Measurements from ENCODE around the gene TSPAN13.

TSPAN13 gene

GRCh38 chr7:16712916-16713315, 40.6 kb upstream of the TSPAN13 start:
- H3K4me1 ChIP-seq (ENCODE audit: insufficient read depth, poor library complexity, severe bottlenecking): no peaks in the 10 kb centered on the region
- no peak overlapping the region for H3K4me3 ChIP-seq (ENCODE audit: severe bottlenecking)
- TF ChIP-seq CTCF (IDR thresholded peaks at IDR 0.05; ENCODE audit: poor library complexity, severe bottlenecking): no peak
- DNase-seq (ENCODE audit: low spot score): no peak
- H3K27ac ChIP-seq (ENCODE audit: poor library complexity, severe bottlenecking): no peak overlapping the region
- no peaks in the 10 kb centered on the region for H3K9me3 ChIP-seq (ENCODE audit: severe bottlenecking)
- no peaks in the 10 kb centered on the region; the same call in 1 of the 2 replicates for H3K36me3 ChIP-seq (ENCODE audit: low read depth)
- H3K27me3 ChIP-seq (ENCODE audit: insufficient read depth, poor library complexity, severe bottlenecking): no peaks in the 10 kb centered on the region
- no peak for ATAC-seq (ENCODE audit: low read depth)

GRCh38 chr7:16715928-16716327, 37.6 kb upstream of the TSPAN13 start:
- Histone ChIP-seq H3K27ac (ENCODE audit: poor library complexity, severe bottlenecking) (no peak overlapping the region), H3K27me3 (ENCODE audit: insufficient read depth, poor library complexity, severe bottlenecking) (no peaks in the 10 kb centered on the region)

GRCh38 chr7:16718111-16718656, 35.4 kb upstream of the TSPAN13 start:
- no peaks in the 10 kb centered on the region for H3K9me3 ChIP-seq (ENCODE audit: severe bottlenecking)
- TF ChIP-seq CTCF (IDR thresholded peaks at IDR 0.05; ENCODE audit: poor library complexity, severe bottlenecking): no peak
- H3K27ac ChIP-seq (ENCODE audit: poor library complexity, severe bottlenecking): no peak overlapping the region
- no peaks in the 10 kb centered on the region for H3K4me1 ChIP-seq (ENCODE audit: insufficient read depth, poor library complexity, severe bottlenecking)
- no peak for DNase-seq (ENCODE audit: low spot score)
- H3K27me3 ChIP-seq (ENCODE audit: insufficient read depth, poor library complexity, severe bottlenecking): no peaks in the 10 kb centered on the region
- no peak for ATAC-seq (ENCODE audit: low read depth)
- H3K36me3 ChIP-seq (ENCODE audit: low read depth): no peaks in the 10 kb centered on the region
- no peak overlapping the region for H3K4me3 ChIP-seq (ENCODE audit: severe bottlenecking)

More at GRCh38 chr7:16715928-16716327, 37.6 kb upstream of the TSPAN13 start:
- H3K9me3 ChIP-seq (ENCODE audit: severe bottlenecking): no peaks in the 10 kb centered on the region
- no peak for TF ChIP-seq CTCF (IDR thresholded peaks at IDR 0.05; ENCODE audit: poor library complexity, severe bottlenecking)
- H3K4me3 ChIP-seq (ENCODE audit: severe bottlenecking): no peak overlapping the region
- H3K4me1 ChIP-seq (ENCODE audit: insufficient read depth, poor library complexity, severe bottlenecking): no peaks in the 10 kb centered on the region
- no peaks in the 10 kb centered on the region for H3K36me3 ChIP-seq (ENCODE audit: low read depth)
- no peak for ATAC-seq (ENCODE audit: low read depth)
- DNase-seq (ENCODE audit: low spot score): no peak

GRCh38 chr7:16719699-16720098, 33.9 kb upstream of the TSPAN13 start:
- TF ChIP-seq CTCF (IDR thresholded peaks at IDR 0.05; ENCODE audit: poor library complexity, severe bottlenecking): no peak
- DNase-seq (ENCODE audit: low spot score) (no peak), ATAC-seq (ENCODE audit: low read depth) (peak; percentile 40; the same call in 1 of the 3 replicates)
- no peak overlapping the region for H3K27ac ChIP-seq (ENCODE audit: poor library complexity, severe bottlenecking)
- no peaks in the 10 kb centered on the region for H3K27me3 ChIP-seq (ENCODE audit: insufficient read depth, poor library complexity, severe bottlenecking)
- no peak overlapping the region for H3K4me3 ChIP-seq (ENCODE audit: severe bottlenecking)
- H3K36me3 ChIP-seq (ENCODE audit: low read depth): no peaks in the 10 kb centered on the region
- no peaks in the 10 kb centered on the region for H3K4me1 ChIP-seq (ENCODE audit: insufficient read depth, poor library complexity, severe bottlenecking)
- no peaks in the 10 kb centered on the region for H3K9me3 ChIP-seq (ENCODE audit: severe bottlenecking)

- H3K27ac ChIP-seq (ENCODE audit: poor library complexity, severe bottlenecking): no peak overlapping the region
- H3K9me3 ChIP-seq (ENCODE audit: severe bottlenecking): no peaks in the 10 kb centered on the region
- H3K36me3 ChIP-seq (ENCODE audit: low read depth): no peaks in the 10 kb centered on the region
- H3K4me3 ChIP-seq (ENCODE audit: severe bottlenecking): no peak overlapping the region
- ATAC-seq (ENCODE audit: low read depth) (no peak), DNase-seq (ENCODE audit: low spot score) (no peak)
- no peaks in the 10 kb centered on the region for H3K27me3 ChIP-seq (ENCODE audit: insufficient read depth, poor library complexity, severe bottlenecking)
- H3K4me1 ChIP-seq (ENCODE audit: insufficient read depth, poor library complexity, severe bottlenecking): no peaks in the 10 kb centered on the region
- no peak for TF ChIP-seq CTCF (IDR thresholded peaks at IDR 0.05; ENCODE audit: poor library complexity, severe bottlenecking)
These were observed 32.0 kb upstream of the TSPAN13 start for GRCh38 chr7:16721541-16721940.
